Fibroblast of gingiva (primary cell): ENCODE measurements around the gene KIAA0513.
"Not testable (repeated sequence)": the region's sequence is repeated elsewhere in the genome, so short reads cannot be mapped to it uniquely, and the experiment has no call there.

ENCODE experiments used
- DNase-seq: peaks from one replicate; pipeline ENCODE4 v3.0.0-alpha.2; 2011; ENCODE audit warnings: low read depth

The KIAA0513 gene

DNA sequence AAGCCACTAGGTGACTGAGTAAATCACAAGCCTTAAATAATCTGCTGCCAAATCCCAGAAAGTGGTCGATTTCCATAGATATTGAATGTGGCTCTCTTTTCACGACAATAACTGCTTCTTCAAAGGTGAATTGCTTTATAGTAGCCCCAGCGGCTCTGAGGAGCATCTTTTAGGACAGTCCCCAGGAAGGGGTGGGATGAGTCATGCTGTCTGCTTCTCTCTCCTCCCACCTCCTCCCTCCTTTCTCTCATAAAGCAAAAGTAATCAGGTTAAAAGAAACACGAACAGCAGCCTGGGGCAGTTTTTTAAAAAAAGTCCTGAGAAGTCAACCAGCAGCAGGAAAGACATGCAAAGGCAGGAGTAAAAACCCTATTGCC, 1.8 kb downstream of the KIAA0513 start:
- no peak for DNase-seq

GRCh38 chr16:85029981-85030401, 2.4 kb downstream of the KIAA0513 start:
- DNase-seq = no peak

GRCh38 chr16:85031451-85031850, 3.9 kb downstream of the KIAA0513 start:
- no peak for DNase-seq

- DNase-seq = not testable (repeated sequence)
These were observed 4.6 kb downstream of the KIAA0513 start for GRCh38 chr16:85032187-85032586.

GRCh38 chr16:85033171-85033570, 5.6 kb downstream of the KIAA0513 start:
- no peak for DNase-seq

DNA sequence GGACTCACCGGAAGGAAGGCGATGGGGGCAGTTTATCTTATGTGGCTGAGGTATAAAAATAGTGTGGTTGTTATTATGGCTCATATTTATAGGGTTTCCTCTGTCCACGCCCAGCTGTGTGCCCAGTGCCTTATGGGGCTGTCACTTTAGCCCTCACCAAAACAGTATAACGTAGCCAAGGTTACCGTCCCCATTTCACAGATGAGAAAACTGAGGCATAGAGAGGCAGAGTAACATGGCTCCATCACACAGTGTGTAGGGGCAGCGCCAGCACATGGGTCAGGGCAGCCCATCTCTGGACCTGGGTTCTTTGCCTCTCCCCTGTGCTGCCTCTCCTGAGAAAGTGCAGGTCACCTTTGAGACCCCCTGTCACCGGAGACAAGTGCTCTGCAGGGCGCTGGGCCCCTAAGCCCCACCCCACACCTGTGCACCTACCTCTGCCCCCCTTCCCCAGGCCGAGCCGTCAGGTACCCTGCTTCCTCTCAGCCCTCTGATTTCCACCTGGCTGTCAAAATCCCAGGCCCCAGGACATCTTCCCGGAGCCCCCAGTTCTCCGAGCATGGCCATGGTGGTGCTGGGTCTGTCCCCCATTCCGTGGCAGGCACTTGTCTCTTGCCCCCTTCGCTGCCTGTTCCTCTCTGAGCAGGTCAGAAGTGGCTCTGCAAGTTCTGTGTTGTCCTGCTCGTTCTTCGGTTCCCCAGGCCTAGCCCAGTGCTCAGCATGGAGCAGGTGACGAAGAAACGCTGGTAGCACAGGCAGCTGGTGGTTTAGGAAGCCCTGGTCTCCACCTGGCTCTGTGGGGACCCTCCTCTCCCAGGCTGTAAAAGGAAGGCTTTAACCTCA, 7.2 kb downstream of the KIAA0513 start:
- no peak for DNase-seq

DNA sequence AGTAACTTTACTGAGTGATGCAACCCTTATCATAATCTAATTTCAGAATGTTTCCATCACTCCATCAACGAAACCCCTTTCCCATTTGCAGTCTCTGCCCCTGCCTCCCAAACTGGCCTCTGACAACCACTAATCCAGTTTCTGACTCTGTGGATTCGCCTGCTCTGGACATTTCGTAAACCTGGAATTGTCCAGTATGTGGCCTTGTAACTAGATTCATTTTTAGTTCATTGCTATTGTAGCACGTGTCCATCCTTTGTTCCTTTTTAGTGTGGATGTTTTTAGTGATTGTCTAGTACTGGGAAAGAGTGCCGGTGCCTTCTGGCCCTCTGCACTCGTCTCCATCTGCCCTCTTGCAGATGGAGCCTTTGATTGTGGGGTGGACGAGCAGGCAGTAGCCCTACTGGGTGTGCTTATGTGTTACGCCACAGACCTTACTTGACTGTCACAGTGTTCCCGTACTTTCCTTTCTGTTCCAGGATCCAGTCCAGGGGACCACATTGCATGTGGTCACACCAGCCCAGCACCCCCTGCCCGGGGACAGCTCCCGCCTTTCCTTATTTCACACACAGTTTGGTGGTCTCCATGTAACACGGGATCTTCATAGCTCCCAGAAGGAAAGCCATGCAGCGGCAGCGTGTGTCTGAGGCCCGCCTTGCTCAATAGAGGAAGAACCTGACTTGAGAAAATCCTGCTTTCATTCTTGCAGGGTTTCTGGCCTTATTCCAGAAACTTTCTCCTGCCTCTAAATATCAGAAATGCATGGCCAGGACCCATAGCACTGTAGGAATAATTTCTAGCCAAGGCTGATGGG, 8.8 kb downstream of the KIAA0513 start:
- no peak for DNase-seq

DNA sequence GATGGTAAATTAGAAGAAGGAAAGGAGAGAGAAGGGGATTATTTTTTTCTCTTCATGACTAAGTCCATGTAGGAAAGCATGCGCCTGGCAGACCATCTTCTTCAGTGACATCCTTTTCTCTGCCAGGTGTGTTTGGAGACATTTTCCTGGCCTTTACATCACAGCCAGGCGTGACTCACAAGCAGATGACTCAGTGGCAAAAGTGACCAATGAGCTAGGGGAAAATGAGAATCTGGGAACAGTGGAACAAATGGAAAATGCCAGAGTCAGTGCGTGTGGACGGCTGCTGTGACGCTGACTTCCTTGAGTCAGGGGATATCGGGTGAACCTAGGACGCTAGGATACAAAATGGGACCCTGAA, 9.4 kb downstream of the KIAA0513 start:
- DNase-seq = peak; percentile 65

DNA sequence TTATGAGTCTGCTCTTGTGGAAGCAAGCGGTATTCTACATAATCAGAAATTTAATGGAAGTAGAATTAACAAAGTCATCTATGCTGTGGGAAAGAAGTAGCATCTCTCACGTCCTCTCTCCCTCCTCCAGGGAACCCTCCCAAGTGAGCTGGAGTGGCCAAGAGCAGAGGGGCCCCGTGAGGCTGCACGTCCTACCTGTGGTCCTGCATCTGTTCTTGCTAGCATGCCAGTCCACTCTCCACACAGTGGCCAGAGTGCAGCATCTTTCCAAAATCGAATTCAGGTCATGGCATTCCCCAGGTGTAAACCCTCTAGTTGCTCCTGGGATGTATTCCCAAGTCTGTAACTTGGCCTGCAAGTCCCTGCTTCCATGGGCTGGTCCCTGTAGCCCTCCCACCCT, 10.1 kb downstream of the KIAA0513 start:
- no peak for DNase-seq

- no peak for DNase-seq
These were observed 13.1 kb downstream of the KIAA0513 start for GRCh38 chr16:85040685-85041084.

GRCh38 chr16:85041219-85042166, 13.9 kb downstream of the KIAA0513 start:
- no peak for DNase-seq

DNA sequence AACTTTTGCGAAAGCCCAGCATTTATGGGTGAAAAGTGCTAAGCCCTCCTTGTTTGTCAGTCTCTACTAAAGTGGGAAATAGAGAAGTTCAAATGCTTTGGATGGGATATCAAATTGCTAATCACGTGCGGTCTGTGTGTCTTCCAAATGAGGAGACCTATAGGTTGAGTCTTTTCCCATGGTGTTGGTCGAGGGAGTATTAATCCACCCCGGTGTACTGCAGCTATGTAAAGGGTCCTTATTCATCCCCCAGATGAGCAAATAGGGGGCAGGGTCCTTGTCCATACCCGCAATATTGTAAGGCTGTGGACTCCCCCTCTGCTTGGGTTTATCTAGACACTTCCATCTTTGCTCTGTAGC, 14.6 kb downstream of the KIAA0513 start:
- DNase-seq = no peak

- DNase-seq = no peak
These were observed 15.0 kb downstream of the KIAA0513 start for GRCh38 chr16:85042606-85043005.

DNA sequence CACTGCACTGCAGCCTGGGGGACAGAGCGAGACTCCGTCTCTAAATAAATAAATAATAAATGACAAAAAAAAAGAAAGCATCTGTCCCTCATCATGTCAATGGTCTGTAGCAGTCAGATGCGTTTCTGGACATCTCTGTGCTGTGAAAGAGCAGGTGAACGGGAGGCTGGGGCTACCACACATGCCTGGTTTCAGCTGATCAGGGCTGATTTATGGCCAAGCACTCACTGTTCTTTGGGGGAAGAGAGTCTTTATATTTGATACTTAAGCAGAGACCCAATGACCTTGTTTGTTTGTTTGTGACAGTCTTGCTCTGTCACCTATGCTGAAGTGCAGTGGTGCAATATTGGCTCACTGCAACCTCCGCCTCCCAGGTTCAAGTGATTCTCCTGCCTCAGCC, 17.5 kb downstream of the KIAA0513 start:
- DNase-seq = no peak

GRCh38 chr16:85045641-85046471, 18.3 kb downstream of the KIAA0513 start:
- no peak for DNase-seq

DNA sequence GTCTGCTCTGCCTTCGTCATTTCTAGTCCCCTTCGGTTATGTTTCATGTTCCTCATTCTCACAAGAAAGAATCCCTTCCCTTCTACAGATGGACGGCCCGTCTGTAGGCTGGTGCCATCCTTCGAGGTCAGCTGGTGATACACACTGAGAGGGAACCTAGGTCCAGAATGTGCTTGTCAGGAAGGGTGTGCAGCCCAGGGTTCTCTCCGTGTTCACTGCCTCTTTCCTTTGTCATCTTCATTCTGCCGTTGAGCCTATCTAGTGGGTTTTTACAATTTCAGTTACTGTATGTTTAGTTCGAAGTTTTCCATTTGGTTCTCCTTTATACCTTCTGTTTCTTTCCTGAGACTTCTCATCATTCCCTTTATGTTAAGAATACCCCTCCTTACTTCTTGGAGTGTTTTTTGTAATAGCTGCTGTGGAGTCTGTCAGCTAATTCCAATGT, 18.9 kb downstream of the KIAA0513 start:
- no peak for DNase-seq

GRCh38 chr16:85046931-85047866, 19.6 kb downstream of the KIAA0513 start:
- DNase-seq = no peak

- DNase-seq = no peak
These were observed 20.4 kb downstream of the KIAA0513 start for GRCh38 chr16:85047867-85048455.

- DNase-seq = no peak
These were observed 21.4 kb downstream of the KIAA0513 start for GRCh38 chr16:85048921-85049562.
